Hindlimb muscle (tissue), 1 donor: Measurements from ENCODE around the gene CNTROB. TPM values are rescaled to one million over a fixed set of nuclear protein-coding genes. Genes with fewer than 3 reads are reported as not detected.

Source experiments
- DNase-seq: peaks from one replicate; pipeline ENCODE4 v3.0.0-alpha.2; 2013
- polyA plus RNA-seq: library from polyadenylated mRNA; unstranded; fragments of 120-200 nt; gene quantifications from one replicate; pipeline ENCODE4 v1.2.1, GENCODE V29; 2013; ENCODE audit not compliant: insufficient read length

Gene CNTROB
- polyA plus RNA-seq, 1 donor: 31.0 TPM

GRCh38 chr17:7989781-7990655 lies 58.0 kb downstream of the CNTROB start:
- peak; percentile 78 for DNase-seq

- no peak for DNase-seq
Observed at GRCh38 chr17:7992516-7992915, 60.5 kb downstream of the CNTROB start.

- DNase-seq: no peak
Observed at GRCh38 chr17:7992924-7993323, 60.9 kb downstream of the CNTROB start.

GRCh38 chr17:7993972-7994589 lies 62.1 kb downstream of the CNTROB start:
- DNase-seq: no peak

- DNase-seq: no peak
Observed at GRCh38 chr17:7995724-7996123, 63.7 kb downstream of the CNTROB start.

GRCh38 chr17:7997186-7997585 lies 65.2 kb downstream of the CNTROB start:
- DNase-seq: no peak

Other genes starting within 250 kb of the CNTROB start
- gene TP53, start 244.7 kb upstream of the CNTROB start, polyA plus RNA-seq: 44.1 TPM
- gene WRAP53, start 243.7 kb upstream of the CNTROB start, polyA plus RNA-seq: 8.0 TPM
- gene EFNB3, start 227.0 kb upstream of the CNTROB start, polyA plus RNA-seq: 5.4 TPM
- gene DNAH2, start 214.5 kb upstream of the CNTROB start, polyA plus RNA-seq: 6.8 TPM
- gene KDM6B, start 98.0 kb upstream of the CNTROB start, polyA plus RNA-seq: 22.5 TPM
- gene TMEM88, start 77.1 kb upstream of the CNTROB start, polyA plus RNA-seq: 32.6 TPM
- gene NAA38, start 74.6 kb upstream of the CNTROB start, polyA plus RNA-seq: 42.8 TPM
- 8.2 TPM for gene CYB5D1, start 74.2 kb upstream of the CNTROB start, polyA plus RNA-seq
- gene CHD3, start 43.4 kb upstream of the CNTROB start, polyA plus RNA-seq: 60.9 TPM
- 3.5 TPM for gene RNF227, start 15.9 kb upstream of the CNTROB start, polyA plus RNA-seq
- gene KCNAB3, start 2.4 kb upstream of the CNTROB start, polyA plus RNA-seq: 4.7 TPM
- gene TRAPPC1, start 260 bp upstream of the CNTROB start, polyA plus RNA-seq: 99.5 TPM
- 0.15 TPM for gene GUCY2D, start 70.4 kb downstream of the CNTROB start, polyA plus RNA-seq
- 2.2 TPM for gene ALOX15B, start 106.9 kb downstream of the CNTROB start, polyA plus RNA-seq
- not detected for gene ALOX12B, start 155.5 kb downstream of the CNTROB start, polyA plus RNA-seq
- gene ALOXE3, start 186.3 kb downstream of the CNTROB start, polyA plus RNA-seq: not detected
- 0.21 TPM for gene HES7, start 191.9 kb downstream of the CNTROB start, polyA plus RNA-seq
- gene PER1, start 220.2 kb downstream of the CNTROB start, polyA plus RNA-seq: 72.6 TPM
- gene VAMP2, start 230.7 kb downstream of the CNTROB start, polyA plus RNA-seq: 68.4 TPM
- 5.5 TPM for gene TMEM107, start 244.2 kb downstream of the CNTROB start, polyA plus RNA-seq